Amniotic stem cell (primary cell): ENCODE measurements around the gene TMEM239.
"Not testable (repeated sequence)": the region's sequence is repeated elsewhere in the genome, so short reads cannot be mapped to it uniquely, and the experiment has no call there.

Experiments used
- DNase-seq: peaks from one replicate; lab custom pipeline; 2025; lab: John Stamatoyannopoulos, UW

Gene TMEM239

GRCh38 chr20:2799688-2800520, 16.3 kb upstream of the TMEM239 start:
- DNase-seq: no peak

- DNase-seq: no peak
These were observed 15.5 kb upstream of the TMEM239 start, which contains the start of gene CPXM1 for GRCh38 chr20:2800521-2801285. Gene CPXM1 (minus strand): TSS chr20:2800627. CDS start chr20:2800572, 55 bp downstream.

DNA sequence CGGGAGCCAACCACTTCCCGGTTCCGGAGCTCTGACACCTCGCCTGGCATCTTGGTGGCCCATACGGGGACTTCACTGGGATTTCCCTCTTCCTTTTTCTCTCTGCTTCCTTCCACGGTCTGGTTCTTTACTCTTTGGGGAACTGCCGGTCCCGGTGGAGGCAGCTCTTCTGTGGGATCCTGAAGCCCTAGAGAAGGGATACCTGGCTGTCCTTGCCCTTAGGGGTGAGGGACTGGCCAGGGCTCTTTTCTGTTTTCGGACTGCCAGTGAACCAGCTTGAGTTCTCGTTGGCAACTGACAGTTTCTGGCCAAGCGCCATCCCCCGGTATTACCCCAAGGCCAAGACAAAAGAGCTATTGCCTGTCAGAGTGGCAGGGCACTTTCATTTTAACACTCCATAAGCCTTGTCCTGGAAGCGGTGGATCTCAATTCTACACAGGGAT, 14.9 kb upstream of the TMEM239 start:
- no peak for DNase-seq

GRCh38 chr20:2804041-2804828, 11.9 kb upstream of the TMEM239 start:
- no peak for DNase-seq

- DNase-seq: no peak
These were observed 11.1 kb upstream of the TMEM239 start for GRCh38 chr20:2804852-2805688.

GRCh38 chr20:2805689-2806350, 10.3 kb upstream of the TMEM239 start:
- no peak for DNase-seq

- DNase-seq: no peak
These were observed 9.8 kb upstream of the TMEM239 start for GRCh38 chr20:2806351-2806701.

DNA sequence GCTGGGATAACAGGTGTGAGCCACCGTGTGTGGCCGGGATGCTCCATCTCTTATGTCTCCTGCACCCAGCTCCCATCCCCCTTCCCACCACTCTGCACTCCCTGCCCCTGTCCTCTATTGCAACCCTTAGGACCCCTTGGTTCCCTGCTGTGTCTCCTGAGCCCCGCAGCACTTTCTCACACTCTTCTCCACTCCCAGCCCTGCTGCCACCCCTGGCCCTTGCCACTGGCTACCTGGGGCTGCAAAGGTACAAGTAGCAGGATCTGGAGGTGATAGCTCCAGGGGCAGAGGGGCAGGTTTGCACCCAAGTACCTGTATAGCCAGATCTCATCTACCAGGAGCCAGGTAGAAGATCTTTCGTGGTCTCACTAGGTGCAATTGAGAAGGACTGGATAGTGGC, 9.1 kb upstream of the TMEM239 start:
- DNase-seq: no peak

GRCh38 chr20:2807929-2808328, 8.2 kb upstream of the TMEM239 start:
- DNase-seq: not testable (repeated sequence)

DNA sequence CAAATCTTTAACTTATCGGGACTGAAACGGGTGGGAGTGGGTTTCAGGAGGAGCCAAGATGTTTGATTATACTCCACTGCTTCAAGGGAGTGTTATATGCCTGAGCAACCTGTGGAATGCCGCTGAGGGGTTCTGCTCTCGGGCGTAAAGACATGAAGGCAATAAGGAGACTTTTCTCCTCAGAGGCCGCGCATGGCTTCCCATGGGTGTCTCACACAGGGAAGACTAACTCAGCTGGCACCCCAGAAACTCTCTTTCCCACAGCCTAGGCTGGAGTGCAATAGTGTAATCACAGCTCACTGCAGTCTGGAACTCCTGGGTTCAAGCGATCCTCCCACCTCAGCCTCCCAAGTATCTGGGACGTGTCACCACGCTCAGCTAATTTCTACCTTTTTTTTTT, 6.5 kb upstream of the TMEM239 start:
- DNase-seq: no peak

DNA sequence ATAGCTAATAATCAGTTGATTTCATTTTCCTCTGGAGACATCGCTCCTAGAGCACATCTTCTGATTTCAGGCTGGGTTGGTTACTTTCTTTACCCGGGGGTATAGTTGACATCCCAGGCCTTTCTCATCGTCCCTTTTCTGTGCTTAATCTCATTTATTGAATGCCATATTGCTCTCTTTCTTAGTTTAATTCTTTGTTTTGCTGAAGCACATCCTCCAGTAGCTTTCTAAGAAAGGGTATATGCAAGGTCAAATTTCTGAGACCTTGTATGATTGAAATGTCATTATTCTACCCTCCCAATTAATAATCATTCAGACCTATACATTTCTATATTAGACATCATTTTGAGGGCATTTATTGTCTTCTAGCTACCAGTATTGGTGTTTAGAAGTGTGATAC, 4.0 kb upstream of the TMEM239 start:
- DNase-seq: no peak

DNA sequence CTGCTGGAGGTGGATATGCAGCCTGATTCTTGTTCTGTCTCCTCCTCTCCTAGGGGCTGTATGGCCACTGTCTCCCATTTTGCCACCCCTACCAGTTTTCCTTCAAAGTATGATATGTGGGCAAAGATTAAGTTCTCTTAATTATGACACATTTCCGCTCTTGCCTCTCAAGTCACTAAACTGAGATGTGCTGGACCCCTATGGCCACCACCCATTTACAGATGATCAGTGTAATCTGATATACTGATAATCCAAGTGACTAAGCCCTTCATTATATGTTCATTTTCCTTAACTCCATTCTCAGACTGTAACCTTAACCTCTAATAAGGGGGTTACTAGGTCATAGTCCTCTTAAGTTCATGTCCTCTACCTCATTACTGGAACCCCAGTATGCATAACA, 2.1 kb upstream of the TMEM239 start:
- DNase-seq: no peak

DNA sequence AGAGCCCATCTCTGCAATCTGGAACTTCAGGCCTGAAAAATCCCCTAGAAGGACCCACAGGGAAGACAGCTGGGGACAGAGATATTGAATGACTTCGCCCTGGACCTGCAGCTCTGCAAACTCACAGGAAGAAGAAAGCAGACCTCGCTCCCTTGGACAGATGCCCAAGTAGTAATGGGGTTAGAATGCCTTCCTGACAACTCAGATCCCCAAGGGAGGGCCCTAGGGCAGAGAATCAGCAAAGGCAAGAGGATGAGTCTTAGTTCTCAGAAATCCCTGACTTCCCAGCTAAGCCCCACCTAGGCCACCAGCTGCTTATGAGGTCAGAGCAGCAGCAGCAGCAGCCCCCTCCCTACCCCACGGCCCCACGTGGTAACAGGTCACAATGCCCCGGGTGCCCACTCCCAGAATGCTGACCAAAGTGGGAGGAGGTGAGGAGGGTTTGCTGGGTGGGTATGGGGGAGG, 1.5 kb upstream of the TMEM239 start, which contains the start of gene C20orf141:
TSS of gene C20orf141 (plus strand) at position 401 of the 465 bp plus-strand sequence. CDS start 198 bp downstream, outside the sequence.
- peak; percentile 94 for DNase-seq

GRCh38 chr20:2815242-2815900, 793 bp upstream of the TMEM239 start:
- no peak for DNase-seq

DNA sequence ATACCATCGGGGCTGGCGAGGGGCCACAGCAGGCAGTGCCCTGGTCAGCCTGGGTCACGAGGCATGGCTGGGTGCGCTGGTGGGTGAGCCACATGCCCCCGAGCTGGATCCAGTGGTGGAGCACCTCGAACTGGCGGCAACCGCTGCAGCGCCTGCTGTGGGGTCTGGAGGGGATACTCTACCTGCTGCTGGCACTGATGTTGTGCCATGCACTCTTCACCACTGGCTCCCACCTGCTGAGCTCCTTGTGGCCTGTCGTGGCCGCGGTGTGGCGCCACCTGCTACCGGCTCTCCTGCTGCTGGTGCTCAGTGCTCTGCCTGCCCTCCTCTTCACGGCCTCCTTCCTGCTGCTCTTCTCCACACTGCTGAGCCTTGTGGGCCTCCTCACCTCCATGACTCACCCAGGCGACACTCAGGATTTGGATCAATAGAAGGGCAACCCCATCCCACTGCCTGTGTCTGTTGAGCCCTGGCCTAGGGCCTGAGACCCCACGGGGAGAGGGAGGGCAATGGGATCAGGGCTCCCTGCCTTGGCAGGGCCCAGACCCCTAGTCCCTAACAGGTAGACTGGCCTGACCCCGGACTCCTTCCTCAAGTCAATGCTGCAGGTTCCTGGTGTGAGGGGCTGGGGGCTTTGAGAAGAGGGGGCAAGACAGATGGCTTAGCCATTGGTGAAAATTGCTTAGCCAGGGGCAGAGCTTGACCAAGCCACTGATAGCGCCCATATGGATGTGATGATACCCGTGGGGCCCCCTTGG, 598 bp downstream of the TMEM239 start:
- DNase-seq: no peak

- no peak for DNase-seq
These were observed 1.2 kb downstream of the TMEM239 start for GRCh38 chr20:2817341-2817726.

GRCh38 chr20:2817891-2818595, 1.9 kb downstream of the TMEM239 start:
- DNase-seq: no peak

GRCh38 chr20:2820084-2820895, 4.1 kb downstream of the TMEM239 start:
- DNase-seq: no peak
